Middle frontal gyrus (tissue), 1 donor: Measurements from ENCODE around the gene PICK1.
"Not testable (repeated sequence)": the region's sequence is repeated elsewhere in the genome, so short reads cannot be mapped to it uniquely, and the experiment has no call there.

Experiments used
- DNase-seq: peaks from one replicate; pipeline ENCODE4 v3.0.0-alpha.2; 2015; ENCODE audit warnings: low spot score; ENCODE audit errors: extremely low spot score

Gene PICK1

GRCh38 chr22:38030311-38031133, 26.7 kb upstream of the PICK1 start:
- DNase-seq, result no peak

GRCh38 chr22:38031491-38031890, 25.7 kb upstream of the PICK1 start:
- DNase-seq, result no peak

GRCh38 chr22:38032681-38033521, 24.3 kb upstream of the PICK1 start:
- no peak for DNase-seq

- peak; percentile 57 for DNase-seq
These were observed 23.5 kb upstream of the PICK1 start for GRCh38 chr22:38033522-38034277.

- DNase-seq, result peak; percentile 44
These were observed 22.8 kb upstream of the PICK1 start for GRCh38 chr22:38034278-38034882.

GRCh38 chr22:38034884-38035529, 22.2 kb upstream of the PICK1 start:
- DNase-seq, result no peak

- DNase-seq, result no peak
These were observed 21.7 kb upstream of the PICK1 start for GRCh38 chr22:38035530-38035885.

- DNase-seq, result no peak
These were observed 20.7 kb upstream of the PICK1 start for GRCh38 chr22:38036392-38037062.

- not testable (repeated sequence) for DNase-seq
These were observed 19.6 kb upstream of the PICK1 start for GRCh38 chr22:38037367-38038150.

- peak; percentile 74 for DNase-seq
These were observed 18.8 kb upstream of the PICK1 start for GRCh38 chr22:38038426-38038825.

GRCh38 chr22:38038890-38039812, 18.1 kb upstream of the PICK1 start:
- no peak for DNase-seq

GRCh38 chr22:38040953-38041759, 16.0 kb upstream of the PICK1 start:
- DNase-seq, result no peak

GRCh38 chr22:38041760-38042487, 15.3 kb upstream of the PICK1 start:
- no peak for DNase-seq

GRCh38 chr22:38042488-38042790, 14.8 kb upstream of the PICK1 start:
- DNase-seq, result no peak

- no peak for DNase-seq
These were observed 13.8 kb upstream of the PICK1 start for GRCh38 chr22:38043151-38044039.
